ENCODE measurements around the gene TUFT1. TPM values are rescaled to one million over a fixed set of nuclear protein-coding genes. Genes with fewer than 3 reads are reported as not detected.

TUFT1 gene
- total and polyA plus RNA-seq, 2 of the 8 experiments (the other 6 are each of a cell fraction or from before 2014, with no cell fraction given) = 7.3 to 10.4 TPM

GRCh38 chr1:151539321-151540020 lies 638 bp upstream of the TUFT1 start (continued):
- 0 out of 2 replicates have a peak, but pooled peaks have one; percentile 48 for TF ChIP-seq ATF2 (IDR thresholded peaks at IDR 0.05; ENCODE audit: low read length)
- TF ChIP-seq CHD7 (IDR thresholded peaks at IDR 0.05; ENCODE audit: insufficient replicate concordance, low read length) = no peak
- TF ChIP-seq MAFK (IDR thresholded peaks at IDR 0.05; ENCODE audit: low read depth, low read length) = no peak
- no peak for TF ChIP-seq KDM4A (IDR thresholded peaks at IDR 0.05; ENCODE audit: low read depth, low read length, severe bottlenecking)
- no peak for TF ChIP-seq BCL11A (IDR thresholded peaks at IDR 0.05; ENCODE audit: low read depth in 2 of 2, low read length in 2 of 2)
- TF ChIP-seq RXRA (IDR thresholded peaks at IDR 0.05; ENCODE audit: insufficient read depth, low read depth, low read length) = no peak
- no peak for TF ChIP-seq ASH2L (IDR thresholded peaks at IDR 0.05; ENCODE audit: low read length)
- TF ChIP-seq SP1 (IDR thresholded peaks at IDR 0.05; ENCODE audit: low read depth, low read length) = no peak
